GM21737 (cell line): ENCODE results near the gene U2AF2.

Experiments used
- ATAC-seq: cut with Tn5 transposase; IDR thresholded peaks from one replicate; pipeline ENCODE4 v1.9.1; 2021; ENCODE audit warnings: mild to moderate bottlenecking, moderate library complexity; ENCODE audit not compliant: unreplicated experiment

Gene U2AF2

DNA sequence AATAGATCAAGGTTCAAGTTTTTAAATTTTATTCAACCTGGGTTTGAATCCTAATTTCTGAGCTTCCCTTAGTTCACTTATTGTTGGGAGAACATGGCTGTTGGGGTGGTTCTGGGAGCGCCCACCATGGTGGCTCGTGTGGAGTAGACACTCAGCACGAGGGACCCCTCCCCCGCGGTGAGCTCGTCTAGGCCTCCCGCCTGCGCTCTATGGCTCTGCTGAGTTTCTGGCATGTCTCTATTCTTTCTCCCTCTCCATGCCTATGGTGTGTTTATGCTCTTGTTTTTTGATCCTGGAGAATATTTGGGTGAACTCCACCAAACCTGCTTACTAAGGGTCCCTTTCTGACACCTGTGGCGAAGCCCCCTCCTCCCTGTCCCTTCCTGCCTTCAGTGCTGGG lies 18.6 kb downstream of the U2AF2 start:
- ATAC-seq: no peak

DNA sequence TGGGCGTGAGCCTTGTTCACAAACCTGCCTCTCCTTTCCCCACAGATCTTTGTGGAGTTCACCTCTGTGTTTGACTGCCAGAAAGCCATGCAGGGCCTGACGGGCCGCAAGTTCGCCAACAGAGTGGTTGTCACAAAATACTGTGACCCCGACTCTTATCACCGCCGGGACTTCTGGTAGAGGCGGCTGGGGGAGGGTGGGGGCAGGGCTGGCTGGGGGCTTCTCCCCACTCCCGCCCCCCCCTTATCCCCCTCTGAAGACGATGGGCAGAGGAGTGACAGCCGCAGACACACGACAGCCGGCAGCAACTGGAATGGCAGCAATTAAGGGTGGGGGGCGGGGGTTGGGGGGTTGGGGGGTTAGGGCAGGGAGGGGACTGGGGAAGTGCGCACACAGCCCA lies 19.1 kb downstream of the U2AF2 start:
- ATAC-seq: no peak

DNA sequence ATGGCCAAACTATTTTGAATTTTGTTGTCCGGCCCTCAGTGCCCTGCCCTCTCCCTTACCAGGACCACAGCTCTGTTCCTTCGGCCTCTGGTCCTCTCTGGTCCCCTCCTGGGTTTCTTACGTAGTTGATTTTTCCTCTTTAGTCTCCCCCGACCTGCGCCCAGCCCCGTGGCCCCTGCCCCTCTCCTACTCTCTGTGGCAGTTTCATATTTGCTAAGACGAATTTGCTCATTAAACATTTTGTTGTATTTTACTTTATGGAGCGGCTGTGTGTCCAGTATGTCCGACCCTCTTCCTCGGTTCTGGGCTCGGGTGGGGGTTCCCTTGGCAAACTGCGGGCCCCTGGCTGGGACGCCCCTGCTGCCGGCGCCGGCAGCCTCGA lies 19.6 kb downstream of the U2AF2 start:
- no peak for ATAC-seq

DNA sequence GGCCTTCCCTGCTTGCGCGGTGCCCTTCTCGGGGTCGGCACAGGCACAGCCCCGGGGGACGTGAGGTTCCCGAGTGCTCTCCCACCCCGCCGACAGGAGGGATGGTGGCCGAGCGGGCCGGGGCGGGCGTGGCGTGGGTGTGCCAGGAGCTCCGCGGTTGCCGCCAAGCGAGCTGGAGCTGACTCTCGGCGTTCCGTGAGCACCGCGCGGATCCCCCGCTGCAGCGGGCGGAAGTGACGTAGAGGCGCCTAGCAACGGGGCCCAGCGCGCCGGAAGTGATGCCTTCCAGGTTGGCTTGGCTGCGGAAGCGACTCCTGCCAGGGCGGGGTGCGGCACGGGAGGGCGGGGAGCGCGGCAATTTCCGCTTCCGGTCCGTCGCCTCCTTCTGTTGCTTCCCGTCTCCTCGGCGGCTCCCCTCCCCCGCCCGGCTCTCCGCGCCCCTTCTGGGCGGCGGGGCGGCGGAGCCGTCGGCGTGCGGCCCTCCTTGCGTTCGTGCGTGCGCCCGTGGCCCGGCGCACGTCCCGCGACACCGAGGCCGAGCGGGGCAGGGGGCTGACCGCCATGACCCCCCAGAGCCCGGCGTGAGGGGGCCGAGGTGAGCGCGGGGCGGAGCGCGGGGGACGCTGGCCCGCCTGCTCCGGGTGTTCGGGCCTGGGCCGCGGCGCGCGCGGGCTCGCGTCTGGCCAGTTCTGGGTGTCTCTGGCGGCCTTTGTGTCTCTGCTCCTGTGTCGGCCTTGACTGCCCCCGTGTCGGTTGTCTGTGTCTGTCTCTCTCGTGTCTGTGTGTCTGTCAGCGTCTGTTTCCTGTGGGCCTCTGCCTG lies 20.2 kb downstream of the U2AF2 start, which contains the start of gene EPN1:
TSS of gene EPN1 (plus strand) at position 386 of the 820 bp plus-strand sequence. CDS start 3,402 bp downstream, outside the sequence.
- ATAC-seq: peak; percentile 63

DNA sequence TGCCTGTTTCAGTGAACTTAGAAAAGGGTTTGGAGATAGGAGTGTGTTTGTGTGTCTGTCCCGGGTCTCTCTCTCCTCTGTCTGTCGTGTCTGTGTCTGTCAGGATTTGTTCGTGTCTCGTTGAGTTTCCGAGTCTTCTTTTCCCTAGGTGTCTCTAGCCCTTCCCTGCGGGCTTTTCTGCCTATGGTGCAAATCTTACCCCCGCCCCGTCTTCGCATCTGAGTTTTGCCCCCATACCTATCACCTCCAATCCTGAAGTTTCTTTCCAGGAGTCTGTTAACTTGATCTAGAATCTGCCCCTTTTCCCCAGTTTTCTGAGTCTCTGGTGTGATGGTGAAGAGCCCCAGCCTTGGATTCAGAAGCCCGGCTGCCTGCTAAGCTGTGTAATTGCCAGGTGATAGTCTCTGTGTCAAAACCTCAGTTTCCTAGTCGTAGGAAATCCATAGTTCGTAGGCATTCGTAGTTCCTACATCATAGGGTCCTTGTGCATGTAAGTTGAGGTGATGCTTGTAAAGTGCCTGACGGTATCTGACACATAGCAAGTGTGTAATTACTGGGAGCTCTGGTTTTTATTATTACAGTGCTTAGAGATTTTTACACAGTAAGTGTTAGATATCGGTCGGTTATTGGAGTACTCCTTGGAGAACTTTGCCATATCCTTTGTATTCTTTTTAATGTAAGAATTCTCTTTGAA lies 21.0 kb downstream of the U2AF2 start:
- no peak for ATAC-seq

DNA sequence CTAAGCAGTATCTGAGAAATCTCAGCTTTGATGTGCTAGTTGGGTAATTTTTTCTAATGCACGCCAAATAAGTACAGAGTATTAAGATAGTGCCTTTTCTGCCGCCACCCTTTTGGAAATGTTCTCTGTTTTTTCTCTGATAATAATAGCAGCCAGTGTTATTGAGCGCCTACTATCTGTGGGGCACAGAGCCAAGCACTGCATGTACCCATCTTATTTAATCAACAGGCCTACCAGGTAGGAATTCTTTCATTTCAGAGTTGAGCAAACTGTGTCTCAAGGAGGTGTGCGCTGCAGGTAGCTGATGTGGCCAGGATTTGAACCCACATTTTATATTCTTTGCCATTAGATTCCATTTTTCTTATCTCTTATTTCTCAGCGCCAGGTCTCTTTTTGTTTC lies 21.5 kb downstream of the U2AF2 start:
- no peak for ATAC-seq

DNA sequence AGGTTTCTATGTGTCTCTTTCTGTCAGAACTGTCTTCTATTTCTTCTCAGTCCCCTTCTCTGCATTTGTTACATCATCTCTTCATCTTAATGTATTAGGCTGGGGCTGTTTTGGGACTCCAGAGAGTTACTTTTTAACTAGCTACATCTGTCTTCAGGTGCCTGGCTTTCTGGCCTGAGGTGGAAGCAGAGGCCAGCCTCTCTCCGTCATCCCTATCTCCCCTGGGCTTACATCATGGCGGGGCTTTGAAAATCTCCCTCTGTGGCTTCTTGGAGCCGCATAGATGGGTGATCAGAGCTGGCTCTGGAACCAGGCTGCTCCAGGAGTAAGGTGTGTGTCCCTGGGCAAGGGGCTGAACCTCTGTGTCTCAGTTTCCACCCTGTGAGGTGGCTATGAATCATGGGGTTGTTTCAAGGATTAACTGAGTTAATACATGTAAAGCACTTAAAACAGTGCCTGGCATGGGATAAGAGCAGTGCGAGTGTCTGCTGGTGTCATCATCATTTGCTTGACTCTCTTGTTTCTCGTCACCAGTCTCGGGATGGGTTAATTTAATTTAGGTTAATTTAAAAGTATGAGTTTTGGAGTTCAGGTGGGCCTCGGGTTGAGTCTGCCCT lies 22.2 kb downstream of the U2AF2 start:
- ATAC-seq: no peak

DNA sequence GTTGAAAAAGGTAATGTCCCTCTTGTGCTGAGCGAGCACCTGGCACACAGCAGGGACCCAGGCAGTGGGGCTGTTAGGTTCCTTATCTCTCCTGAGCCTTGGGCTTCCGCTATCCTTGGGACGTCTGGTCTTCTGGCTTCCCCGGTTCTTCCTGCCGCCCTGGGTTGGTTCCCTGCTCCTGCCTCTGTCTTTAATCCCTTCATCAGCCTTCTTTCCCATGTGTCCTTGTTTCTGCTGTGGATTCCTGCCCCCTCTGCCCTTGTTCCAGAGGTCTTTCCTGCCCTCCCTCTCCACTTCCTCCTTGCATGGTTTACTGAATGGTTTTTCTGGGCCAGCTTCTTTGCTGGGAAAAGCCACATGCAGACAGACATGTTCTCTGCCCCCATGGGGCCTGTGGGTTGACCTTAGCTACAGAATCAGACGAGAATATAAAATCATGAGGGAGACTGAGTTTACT lies 22.8 kb downstream of the U2AF2 start:
- ATAC-seq: no peak

DNA sequence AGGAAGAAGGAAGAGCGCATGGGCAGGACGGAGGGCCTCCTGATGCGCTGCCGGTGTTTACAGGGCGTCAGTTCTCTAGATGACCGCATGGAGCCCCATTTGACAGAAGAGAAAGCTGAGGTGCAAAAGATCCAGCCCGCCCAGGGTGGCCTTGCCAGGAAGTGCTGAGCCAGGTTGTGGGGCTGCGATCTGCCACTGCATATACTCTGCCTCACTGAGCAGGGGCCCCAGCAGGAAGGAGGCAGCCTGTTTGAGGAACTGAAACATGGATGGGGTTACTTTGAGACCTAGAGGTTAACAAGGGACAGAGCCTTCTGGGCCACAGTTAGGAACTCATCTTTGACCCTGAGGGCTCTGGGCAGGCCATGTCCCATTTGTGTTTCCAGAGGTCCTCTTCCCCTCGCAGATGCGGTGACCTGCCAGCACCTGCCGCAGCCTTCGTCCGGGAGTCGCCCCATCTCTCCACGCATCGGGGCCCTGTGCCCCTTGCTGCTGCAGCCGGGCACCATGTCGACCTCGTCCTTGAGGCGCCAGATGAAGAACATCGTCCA lies 23.4 kb downstream of the U2AF2 start:
- ATAC-seq: peak; percentile 59

DNA sequence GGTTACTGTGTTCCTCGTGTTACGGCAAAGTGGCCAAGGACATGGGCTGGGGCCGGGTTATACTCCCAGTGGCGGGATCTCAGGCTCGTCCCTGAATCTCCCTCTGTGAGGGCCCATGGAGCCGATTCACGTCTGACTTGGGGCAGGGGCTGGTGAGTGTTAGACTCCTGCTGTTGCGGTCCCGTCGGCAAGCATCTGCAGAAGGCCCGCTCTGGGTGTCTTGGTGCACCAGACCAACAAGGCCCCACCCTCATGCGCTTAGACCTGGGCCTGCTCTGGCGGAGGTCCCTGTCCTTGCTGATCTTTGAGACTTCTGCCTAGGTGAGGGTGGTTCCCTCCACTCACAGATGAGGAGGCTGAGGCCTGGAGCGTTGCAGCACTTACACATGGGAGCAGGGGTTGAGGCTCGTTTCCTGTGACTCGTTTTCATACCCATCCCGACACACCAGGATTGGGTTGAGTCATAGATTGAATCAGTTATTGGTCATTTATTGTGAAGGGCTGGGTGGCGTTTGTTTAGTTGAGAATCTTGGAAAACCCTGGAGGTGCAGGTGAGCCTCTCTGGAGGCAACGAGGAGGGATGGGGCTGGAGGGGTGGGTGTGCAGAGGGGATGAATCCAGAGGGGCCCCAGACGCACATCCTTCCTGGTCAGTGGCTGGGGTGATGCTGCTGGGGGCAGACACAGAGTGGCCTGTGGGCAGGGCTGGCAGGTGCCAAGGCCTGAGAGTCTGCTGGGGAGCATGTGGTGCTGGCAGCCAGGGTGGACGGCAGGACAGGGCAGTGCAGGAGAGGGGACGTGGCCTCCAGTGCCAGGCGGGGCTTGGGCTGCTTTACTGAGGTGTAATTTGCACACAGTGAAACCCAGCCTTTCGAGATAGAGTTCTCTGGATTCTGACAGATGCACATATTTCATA lies 24.8 kb downstream of the U2AF2 start:
- no peak for ATAC-seq

DNA sequence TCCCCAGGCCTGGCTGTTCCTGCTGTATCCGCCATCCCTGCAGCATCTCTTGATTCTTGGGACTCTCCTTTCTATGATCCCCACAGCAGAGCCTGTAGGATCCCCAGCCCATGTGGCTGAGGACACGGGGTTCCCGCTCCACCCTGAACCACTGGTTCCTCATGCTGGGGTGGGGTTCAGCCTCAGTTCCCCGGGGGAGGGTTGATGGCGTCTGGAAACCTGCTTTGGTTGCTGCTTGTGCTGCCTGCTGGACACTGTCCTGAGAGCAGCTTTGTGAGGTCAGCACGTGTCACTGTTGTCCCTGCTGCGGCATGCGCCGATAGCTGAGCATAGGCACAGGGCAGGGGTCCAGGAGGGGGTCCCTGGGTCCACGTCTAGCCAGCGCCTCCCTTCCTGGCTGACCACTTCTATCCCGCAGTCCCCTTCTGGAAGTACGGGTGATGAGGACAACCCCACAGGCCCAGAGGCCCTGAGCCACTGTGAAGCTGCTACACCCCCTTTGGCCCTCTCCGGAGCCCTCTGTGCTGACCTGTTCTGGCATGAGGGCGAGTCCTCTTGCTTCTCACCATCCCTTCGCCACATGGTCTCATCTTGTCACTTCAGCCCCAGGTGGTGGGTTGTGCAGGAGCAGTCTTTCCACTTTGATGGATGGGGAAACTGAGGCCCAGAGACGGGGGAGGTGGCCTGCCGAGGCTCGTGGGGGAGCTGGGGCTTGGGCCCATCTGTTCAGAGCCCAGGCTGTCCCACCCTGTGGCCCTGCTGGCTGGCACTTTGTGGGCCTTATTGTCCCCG lies 25.7 kb downstream of the U2AF2 start:
- ATAC-seq: no peak

DNA sequence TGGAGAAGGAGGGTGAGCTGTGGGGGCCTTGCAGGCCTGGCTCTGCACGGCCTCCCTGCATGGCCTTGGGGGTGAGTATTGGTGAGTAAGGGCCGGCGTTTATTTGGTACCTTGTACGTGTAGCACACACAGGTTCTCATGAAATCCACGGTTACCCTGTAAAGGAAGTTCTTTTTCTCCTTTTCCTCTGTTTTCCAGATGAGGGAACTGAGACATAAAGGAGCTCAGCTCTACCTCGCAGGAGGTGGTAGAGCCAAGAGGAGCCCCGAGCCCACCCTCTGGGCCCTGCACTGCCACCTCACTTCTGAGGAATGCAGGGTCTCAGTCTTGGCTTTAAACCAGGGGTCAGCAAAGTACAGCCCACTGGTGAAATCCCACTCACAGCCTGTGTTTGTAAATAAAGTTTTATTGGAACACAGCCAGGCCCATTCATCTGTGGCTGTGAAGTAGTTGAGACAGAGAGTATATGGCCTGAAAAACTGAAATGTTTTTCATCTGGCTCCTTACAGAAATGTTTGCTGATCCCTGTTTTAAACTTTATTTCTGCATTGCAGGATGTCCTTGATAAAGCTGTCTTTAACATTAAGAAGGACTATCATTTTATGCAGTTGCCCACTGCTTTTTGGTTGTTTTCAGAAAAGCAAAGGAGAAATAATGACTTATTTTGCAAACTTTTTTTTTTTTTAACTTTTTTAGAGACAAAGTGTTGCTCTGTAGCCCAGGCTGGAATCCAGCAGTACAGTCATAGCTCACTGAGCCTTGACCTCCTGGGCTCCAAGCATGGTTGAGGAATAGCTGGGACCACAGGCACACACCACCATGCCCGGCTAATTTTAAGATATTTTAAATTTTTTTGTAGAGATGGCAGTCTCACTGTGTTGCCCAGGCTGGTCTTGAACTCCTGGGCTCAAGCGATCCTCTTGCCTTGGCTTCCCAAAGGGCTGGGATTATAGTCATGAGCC lies 26.6 kb downstream of the U2AF2 start:
- no peak for ATAC-seq

DNA sequence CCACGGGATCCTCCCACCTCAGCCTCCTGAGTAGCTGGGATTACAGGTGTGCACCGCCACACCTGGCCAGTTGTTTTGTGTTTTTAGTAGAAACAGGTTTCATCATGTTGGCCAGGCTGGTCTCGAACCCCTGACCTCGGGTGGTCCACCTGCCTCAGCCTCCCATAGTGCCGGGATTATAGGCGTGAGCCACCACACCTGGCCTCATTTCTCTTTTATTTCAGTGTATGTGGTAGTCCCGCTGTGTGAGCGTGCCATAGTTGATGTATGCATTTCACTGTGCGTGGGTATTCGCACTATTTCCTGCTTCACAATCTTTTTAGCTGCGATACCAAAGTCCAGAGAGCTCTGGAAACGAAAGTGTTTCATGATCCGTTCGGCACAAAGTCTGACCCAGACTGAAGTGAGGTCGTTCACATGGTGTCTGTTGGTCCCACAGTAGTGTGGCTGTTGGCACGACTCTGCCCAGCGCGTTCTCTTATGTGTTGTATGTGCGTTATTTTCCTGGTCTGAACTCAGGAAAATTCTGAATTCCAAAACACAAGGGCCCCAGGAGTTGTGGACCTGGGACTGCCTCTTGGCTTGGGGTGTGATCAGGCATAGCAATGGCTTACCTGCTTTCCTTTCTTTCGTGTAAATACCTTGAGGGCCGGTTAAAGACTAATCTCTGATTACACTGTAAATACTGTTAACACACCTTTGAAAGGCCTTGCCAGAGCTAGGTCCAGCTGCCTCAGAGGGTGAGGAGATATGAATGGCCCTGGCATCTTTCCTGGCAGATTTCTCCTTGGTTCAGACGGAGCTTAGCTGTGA lies 28.8 kb downstream of the U2AF2 start:
- ATAC-seq: no peak

DNA sequence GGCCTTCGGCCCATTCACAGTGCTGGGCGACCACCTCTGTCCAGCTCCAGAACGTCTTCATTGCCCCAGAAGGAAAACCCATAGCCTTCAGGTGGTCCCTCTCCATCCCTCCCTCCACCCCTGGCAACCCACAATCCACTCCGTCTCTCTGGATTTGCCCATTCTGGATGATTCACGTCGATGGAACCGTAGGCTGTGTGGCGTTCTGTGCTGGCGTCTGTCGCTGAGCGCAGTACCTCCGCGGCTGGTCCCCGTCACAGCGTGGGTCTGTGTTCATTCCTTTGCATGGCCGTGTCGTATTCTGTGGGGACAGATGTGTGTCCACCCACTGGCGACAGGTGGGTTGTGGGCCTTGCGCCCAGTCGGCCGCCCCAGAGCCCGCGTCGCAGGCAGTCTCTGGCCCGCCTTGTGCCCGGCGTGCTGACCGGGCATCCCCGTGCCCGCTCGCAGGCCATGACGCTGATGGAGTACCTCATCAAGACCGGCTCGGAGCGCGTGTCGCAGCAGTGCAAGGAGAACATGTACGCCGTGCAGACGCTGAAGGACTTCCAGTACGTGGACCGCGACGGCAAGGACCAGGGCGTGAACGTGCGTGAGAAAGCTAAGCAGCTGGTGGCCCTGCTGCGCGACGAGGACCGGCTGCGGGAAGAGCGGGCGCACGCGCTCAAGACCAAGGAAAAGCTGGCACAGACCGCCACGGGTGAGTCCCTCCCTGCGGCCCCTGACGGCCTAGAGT lies 30.3 kb downstream of the U2AF2 start:
- no peak for ATAC-seq

DNA sequence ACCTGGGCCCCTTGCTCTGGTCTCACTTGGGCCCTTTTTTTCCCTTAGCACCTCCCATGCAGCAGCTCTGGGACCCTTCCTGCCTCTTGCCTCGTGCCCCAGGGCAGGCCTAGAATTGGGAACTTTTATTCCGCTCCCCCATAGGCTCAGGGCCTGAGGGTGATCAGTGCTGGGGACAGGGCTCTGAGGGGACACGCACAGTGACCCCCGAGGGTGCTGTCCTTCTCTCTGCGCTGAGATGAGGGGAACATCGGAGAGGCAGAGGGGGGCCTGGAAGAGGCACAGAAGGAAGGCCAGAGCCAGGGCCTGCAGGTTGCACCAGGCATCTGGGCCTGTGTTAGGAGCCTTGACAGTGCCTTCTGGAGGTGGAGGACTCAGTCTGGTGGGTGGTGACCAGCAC lies 30.9 kb downstream of the U2AF2 start:
- no peak for ATAC-seq

DNA sequence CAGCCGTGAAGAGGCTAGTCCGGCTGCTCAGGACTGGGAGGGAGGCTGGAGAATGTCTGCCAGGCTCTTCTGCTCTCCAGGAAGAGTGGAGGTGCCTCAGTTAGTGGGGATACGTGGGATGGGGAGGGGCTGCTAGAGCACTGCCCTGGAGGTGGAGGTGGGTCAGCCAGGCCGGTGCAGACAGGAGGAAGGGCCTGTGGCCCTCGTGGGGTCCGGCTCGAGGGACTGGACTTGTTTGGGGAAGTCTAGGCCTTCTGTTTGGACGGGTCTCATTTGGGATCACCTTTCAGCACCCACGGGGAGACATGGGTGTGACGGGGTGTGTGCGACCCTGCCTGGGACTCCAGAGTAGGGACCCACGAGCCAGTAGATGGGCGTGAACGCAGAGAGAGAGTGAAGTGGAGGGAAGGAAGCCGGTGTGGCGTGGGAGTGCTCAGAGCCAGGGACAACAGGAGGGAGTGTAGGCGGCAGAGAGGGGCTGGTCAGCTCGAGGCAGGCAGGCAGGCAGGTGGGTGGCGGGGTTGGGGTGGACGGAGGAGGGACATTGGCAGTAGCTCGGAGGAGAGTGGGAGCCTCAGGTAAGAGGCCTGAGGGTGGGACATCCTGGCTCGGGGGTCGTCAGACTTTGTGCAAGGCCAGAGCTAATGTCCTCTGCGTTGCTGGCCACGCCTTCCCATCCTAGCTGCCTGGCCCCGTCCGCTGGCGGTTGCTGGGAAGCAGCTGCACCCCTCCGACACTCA lies 31.6 kb downstream of the U2AF2 start:
- no peak for ATAC-seq
